Femur (tissue), 1 donor: ENCODE data around the gene OTOGL.
A peak's percentile ranks its signal among the peaks of the same experiment; 100 is the strongest.

ENCODE experiments used
- DNase-seq: peaks from one replicate; pipeline ENCODE4 v3.0.0-alpha.2; 2017

The OTOGL gene

GRCh38 chr12:80382254-80382653 is 282.9 kb downstream of the OTOGL start:
- DNase-seq, result no peak

DNA sequence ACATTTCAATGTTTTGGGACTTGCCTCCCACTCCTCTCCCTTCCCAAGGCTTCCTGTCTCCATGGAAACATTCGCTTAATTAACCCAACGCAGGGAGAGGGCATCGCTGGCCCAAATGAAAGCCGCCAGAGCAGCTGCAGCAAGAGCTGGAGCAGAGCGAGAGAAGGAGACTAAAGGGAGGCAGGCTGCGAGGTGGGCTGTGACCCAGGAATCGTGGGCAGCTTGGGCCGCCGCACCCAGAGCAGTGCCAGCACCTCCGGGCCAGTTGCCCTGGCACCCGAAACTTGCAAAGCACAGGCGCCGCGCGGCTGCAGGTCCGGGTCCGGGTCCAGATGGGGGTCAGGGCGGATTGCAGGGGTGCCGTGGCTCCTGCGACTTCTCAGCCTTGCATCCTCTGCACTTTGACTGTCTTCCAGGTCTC is 301.2 kb downstream of the OTOGL start:
- peak; percentile 24 for DNase-seq

DNA sequence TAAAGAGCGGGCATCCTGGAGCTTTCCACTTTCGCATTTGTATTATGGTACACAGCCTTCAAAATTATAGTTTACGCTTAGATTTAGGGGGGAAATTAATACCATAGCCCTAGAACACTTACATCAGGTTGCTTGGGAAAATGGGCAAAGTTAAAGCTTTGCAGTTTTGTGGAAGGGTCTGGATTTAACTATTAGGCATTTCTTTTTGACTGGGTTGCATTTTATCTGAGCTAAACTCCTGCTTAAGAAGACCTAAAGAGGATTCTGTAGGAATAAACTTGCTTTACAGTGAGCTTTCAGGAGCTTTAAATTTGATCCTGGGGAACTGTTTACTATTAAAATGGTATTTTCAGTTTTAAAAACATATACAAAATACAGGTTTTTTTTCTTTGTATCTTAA is 301.9 kb downstream of the OTOGL start:
- no peak for DNase-seq

DNA sequence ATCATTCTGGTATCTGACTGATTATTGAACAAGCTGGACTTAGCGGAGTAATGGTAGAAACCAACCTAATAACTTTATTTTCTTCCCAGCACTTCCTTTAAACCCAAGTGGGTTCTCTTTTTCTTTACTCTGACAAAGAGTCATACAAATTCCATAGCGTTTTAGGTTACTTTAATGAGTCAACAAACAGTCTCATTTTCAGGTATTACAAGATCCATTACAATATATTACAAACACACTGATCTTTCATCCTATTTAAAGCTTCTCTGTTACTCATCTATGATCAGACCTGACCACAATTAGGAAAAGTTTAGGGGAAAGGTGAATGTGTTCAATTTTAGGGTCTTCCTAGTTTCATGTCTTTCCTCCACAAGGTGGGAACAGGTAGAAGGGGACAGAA is 305.3 kb downstream of the OTOGL start:
- no peak for DNase-seq

GRCh38 chr12:80406253-80406652 is 306.9 kb downstream of the OTOGL start:
- no peak for DNase-seq

DNA sequence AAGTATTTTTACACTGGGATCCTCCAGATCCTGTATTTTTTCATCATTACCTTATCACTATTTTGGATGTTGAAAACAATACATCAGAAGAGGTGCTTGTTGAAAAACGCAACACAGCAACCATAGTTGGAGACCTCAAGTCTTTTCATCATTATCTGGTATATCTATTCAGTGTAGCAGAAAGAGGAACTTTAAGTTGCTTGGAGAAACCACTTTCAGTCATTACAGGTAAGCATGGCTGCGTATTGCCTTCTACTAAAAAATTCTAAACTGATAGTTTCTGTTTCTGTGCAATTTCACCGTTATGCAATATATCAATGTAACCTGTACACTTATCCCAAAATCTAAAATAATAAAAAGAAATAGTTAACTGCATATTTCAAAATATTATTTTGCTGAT is 312.4 kb downstream of the OTOGL start:
- no peak for DNase-seq

DNA sequence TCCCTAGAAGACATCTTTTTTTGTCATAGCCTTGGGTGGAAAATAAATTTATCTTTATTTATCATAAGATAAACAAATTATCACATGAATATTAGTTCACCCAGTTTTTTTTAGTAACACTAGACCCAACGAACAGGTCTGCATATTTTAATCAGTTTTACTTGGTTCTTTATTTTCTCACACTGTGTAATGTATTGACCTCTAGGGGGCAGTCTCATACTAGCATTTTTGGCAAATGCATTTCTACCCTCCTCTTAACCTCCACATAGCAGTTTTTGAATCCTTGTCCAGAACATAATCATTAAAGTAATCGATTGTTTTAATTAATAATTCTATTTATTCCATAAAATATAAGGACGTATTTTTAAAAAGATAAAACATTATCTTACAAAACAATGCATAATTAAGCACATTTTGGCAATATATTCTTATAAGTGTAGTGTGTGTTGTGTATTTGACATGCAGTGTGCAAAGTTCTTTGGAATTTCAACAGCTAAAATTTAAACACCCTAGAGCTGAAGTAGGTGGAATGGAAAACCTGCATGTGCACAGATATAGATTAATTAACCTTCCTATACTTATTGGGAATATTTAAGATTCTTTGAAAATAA is 313.1 kb downstream of the OTOGL start:
- no peak for DNase-seq

GRCh38 chr12:80413462-80413861 is 314.1 kb downstream of the OTOGL start:
- DNase-seq, result no peak

DNA sequence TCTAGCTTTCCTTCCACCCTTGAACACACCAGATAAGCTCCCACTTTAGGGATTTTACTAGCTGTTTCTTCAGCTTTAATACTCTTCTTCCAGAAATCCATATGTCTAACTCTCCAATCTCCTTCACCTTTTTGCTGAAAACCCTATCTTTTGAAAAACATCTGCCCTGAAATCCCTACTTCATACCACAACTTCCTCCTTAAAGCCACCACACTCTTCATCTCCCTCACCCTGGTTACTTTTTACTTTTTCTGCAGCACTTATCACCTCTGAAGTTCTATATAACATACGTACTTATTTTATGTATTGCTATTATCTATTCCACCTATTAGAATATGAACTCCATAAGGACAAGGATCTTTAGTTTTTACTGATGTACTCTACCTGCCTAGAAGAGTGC is 316.1 kb downstream of the OTOGL start:
- no peak for DNase-seq

DNA sequence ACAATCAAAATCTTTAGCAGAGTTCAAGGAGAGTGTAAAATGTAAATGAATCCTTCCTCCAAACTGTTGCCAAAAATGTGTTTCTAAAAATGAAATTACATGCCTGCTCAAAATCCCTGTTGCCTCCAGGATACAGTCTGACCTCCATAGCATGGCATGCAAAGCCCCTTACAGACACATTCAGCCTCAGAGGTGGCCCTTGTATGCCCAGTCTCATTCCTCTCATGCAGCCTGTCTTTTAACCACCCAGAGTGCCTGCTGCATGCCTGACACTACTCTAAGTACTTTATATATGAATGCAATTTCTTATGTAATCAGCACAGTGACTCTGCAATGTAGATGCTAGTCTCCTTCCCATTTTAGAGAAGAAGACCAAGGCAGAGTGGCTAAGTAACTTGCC is 320.3 kb downstream of the OTOGL start:
- DNase-seq, result peak; percentile 33

GRCh38 chr12:80420075-80420474 is 320.7 kb downstream of the OTOGL start:
- DNase-seq, result no peak

DNA sequence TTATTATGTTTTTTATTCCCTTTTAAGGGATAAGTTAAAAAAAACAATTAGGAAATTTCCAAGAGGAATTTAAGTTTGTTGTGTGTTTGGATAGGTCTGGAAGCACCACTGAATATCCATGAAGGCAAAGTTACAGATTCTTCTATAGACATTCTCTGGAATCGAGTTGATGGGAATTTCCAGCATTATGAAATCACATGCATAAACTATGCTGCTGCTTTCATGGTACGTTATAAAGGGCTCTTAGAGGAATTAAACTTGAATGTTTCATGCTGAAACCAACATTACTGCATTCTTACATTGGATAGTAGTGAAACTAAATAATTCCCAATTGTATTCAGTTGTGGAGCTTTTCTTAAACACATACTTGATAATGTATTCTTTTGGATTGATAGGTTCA is 323.2 kb downstream of the OTOGL start:
- no peak for DNase-seq
